SH-SY5Y (cell line): ENCODE data around the gene PRDM16.

Source experiments
- GATA2 ChIP-seq: IDR thresholded peaks from 2 replicates; pipeline ENCODE4 v1.6.1; 2011; ENCODE audit warnings: mild to moderate bottlenecking, low read depth, low read length
- GATA3 ChIP-seq: IDR thresholded peaks from 2 replicates; pipeline ENCODE4 v1.6.1; 2011; ENCODE audit warnings: low read depth, mild to moderate bottlenecking, low read length, moderate library complexity

DNA sequence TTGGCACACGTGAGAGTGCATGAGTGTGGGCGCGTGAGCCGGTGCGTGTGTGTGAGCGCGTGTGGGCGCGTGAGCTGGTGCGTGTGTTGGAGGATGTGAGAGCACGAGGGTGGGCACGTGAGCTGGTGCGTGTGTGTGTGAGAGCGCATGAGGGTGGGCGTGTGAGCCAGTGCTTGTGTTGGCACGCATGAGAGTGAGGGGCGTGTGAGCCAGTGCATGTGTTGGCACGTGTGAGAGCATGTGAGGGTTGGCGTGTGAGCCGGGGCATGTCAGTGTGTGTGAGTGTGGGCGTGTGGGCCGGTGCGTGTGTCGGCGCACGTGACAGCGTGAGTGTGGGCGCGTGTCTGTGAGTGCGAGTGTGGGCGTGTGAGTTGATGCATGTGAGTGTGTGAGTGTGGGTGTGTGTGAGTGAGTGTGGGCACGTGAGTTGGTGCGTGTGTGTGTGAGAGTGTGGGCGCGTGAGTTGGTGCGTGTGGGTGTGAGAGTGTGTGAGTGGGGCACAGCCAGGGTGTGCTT lies 339.8 kb downstream of the PRDM16 start:
- TF ChIP-seq GATA3 (no peak), GATA2 (no peak)
